ENCODE measurements around the gene PRCD.

PRCD gene

DNA sequence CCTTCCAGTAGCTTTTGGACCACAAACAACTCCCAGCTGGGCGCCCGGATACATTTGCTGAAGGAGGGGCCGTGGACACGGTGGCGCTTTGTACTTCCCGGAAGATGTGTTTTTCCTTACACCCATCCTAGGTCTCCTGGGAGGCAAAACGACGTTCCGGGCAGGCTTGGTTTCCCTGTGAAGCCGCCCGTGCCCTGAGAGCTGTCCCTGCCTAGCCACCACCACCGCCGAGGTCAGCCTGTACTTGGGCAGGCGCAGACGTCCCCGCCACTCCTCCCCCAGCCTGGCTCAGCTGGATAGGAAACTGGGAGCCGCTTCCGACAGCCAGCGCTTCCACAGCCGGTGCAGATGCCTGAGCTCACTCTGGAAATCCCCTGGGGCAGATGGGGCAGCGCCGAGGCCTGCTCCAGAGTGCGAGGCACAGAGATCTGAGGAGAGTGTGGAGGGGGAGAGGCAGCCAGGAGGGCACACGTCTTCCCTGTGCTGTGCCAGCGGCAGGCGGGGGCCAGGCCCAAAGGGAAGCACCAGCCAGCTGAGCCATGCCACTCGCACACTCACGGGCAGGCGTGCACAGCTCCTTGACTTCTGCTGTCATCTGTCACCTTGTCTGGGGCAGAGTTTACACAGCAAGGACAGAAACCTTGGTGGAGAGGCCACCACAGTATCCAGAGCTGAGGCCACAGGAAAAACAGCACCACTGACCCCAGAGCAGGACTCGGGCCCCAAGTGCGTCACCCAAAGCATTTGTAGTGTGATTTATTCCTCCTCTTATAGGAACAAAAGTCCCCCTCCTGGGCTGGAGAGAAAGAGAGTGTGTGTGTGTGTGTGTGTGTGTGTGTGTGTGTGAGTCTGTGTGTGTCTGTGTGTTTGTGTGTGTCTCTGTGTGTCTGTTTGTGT lies 41.6 kb upstream of the PRCD start:
- Histone ChIP-seq H3K27ac (ENCODE audit: low read depth, low read length) (peak overlapping the region; percentile 76), H3K9me3 (ENCODE audit: control insufficient read depth in 1 of 2, low read length in 2 of 2) (no peaks in the 10 kb centered on the region), H3K36me3 (ENCODE audit: control insufficient read depth in 1 of 2, insufficient read depth in 2 of 2, low read length in 2 of 2) (no peaks in the 10 kb centered on the region), H3K9ac (ENCODE audit: low read depth in 1 of 2, low read length in 2 of 2) (peak overlapping the region; percentile 48 to 50), H3K27me3 (ENCODE audit: control insufficient read depth in 1 of 2, insufficient read depth in 2 of 2, low read length in 2 of 2) (no peaks in the 10 kb centered on the region), H3K4me3 (ENCODE audit: low read depth in 1 of 2, low read length in 2 of 2) (peak overlapping the region; percentile 38 to 52), H3K4me1 (ENCODE audit: control insufficient read depth in 1 of 2, insufficient read depth in 2 of 2, low read length in 2 of 2) (peaks cover 64 to 71% of the 10 kb centered on the region in 2 donors)

GRCh38 chr17:76498876-76499251 lies 41.0 kb upstream of the PRCD start:
- Histone ChIP-seq H3K4me1 (ENCODE audit: control insufficient read depth in 1 of 2, insufficient read depth in 2 of 2, low read length in 2 of 2) (peaks cover 58 to 65% of the 10 kb centered on the region in 2 donors), H3K27ac (ENCODE audit: low read depth, low read length) (no peak overlapping the region), H3K27me3 (ENCODE audit: control insufficient read depth in 1 of 2, insufficient read depth in 2 of 2, low read length in 2 of 2) (no peaks in the 10 kb centered on the region), H3K9me3 (ENCODE audit: control insufficient read depth in 1 of 2, low read length in 2 of 2) (no peaks in the 10 kb centered on the region), H3K9ac (ENCODE audit: low read depth in 1 of 2, low read length in 2 of 2) (peak overlapping the region; percentile 48 to 50), H3K4me3 (ENCODE audit: low read depth in 1 of 2, low read length in 2 of 2) (peak overlapping the region; percentile 38 to 82), H3K36me3 (ENCODE audit: control insufficient read depth in 1 of 2, insufficient read depth in 2 of 2, low read length in 2 of 2) (no peaks in the 10 kb centered on the region)

- Histone ChIP-seq H3K4me1 (ENCODE audit: control insufficient read depth in 1 of 2, insufficient read depth in 2 of 2, low read length in 2 of 2) (peaks cover 54 to 61% of the 10 kb centered on the region in 2 donors), H3K9me3 (ENCODE audit: control insufficient read depth in 1 of 2, low read length in 2 of 2) (no peaks in the 10 kb centered on the region), H3K27ac (ENCODE audit: low read depth, low read length) (no peak overlapping the region), H3K9ac (ENCODE audit: low read depth in 1 of 2, low read length in 2 of 2) (peak overlapping the region in 1 of 2 donors; percentile 50), H3K27me3 (ENCODE audit: control insufficient read depth in 1 of 2, insufficient read depth in 2 of 2, low read length in 2 of 2) (no peaks in the 10 kb centered on the region), H3K4me3 (ENCODE audit: low read depth in 1 of 2, low read length in 2 of 2) (peak overlapping the region; percentile 38 to 82), H3K36me3 (ENCODE audit: control insufficient read depth in 1 of 2, insufficient read depth in 2 of 2, low read length in 2 of 2) (no peaks in the 10 kb centered on the region)
These were observed 40.6 kb upstream of the PRCD start for GRCh38 chr17:76499267-76499667.

DNA sequence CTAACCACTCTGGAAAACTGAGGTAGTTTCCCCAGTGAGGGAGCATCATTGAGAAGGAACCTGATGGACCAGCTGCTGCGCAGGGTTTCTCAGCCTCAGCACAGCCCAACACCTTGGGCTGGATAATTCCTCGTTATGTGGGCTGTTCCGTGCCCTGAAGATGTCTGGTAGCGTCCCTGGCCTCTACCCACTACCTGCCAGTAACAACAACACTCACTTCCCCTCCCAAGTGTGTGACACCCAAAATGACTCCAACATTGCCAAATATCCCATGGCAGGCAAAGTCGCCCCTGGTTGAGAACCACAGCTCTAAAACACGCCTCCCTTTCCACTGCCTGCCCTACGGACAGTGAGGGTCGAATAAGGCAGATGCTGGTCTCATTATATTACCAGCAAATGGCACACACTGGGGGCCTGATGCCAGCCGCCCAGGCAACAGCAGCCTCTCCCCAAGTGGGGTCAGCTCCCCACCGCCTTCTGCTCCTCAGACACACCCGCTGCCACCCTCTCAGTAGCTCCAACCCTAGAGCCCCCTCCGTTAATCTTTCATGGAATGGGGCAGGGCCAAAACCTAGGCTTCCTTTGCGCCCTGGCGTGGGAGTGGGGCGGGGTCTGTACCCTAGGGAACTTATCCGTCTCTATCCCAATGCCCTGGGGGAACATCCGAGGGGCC lies 39.6 kb upstream of the PRCD start:
- no peaks in the 10 kb centered on the region for H3K9me3 ChIP-seq (ENCODE audit: control insufficient read depth in 1 of 2, low read length in 2 of 2)
- H3K36me3 ChIP-seq (ENCODE audit: control insufficient read depth in 1 of 2, insufficient read depth in 2 of 2, low read length in 2 of 2), result no peaks in the 10 kb centered on the region
- H3K4me1 ChIP-seq (ENCODE audit: control insufficient read depth in 1 of 2, insufficient read depth in 2 of 2, low read length in 2 of 2), result peaks cover 48 to 55% of the 10 kb centered on the region in 2 donors
- peak overlapping the region; percentile 75 to 82 for H3K4me3 ChIP-seq (ENCODE audit: low read depth in 1 of 2, low read length in 2 of 2)
- no peaks in the 10 kb centered on the region for H3K27me3 ChIP-seq (ENCODE audit: control insufficient read depth in 1 of 2, insufficient read depth in 2 of 2, low read length in 2 of 2)
- peak overlapping the region; percentile 17 for H3K27ac ChIP-seq (ENCODE audit: low read depth, low read length)
- H3K9ac ChIP-seq (ENCODE audit: low read depth in 1 of 2, low read length in 2 of 2), result peak overlapping the region; percentile 68 to 86

DNA sequence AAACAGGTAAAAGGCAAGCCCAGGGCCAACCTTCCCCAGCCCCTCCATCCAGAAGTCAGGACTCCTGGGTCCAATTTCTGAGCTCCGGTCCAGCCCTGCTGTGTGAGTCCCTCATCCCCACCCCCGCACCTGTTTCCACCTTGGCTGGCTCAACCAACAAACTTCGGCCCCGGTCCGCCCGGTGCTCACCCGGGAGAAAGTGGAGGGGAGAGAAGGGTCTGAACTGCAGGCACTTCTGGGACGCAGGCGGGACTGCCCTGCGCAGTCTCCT lies 39.2 kb upstream of the PRCD start:
- peak overlapping the region; percentile 75 to 82 for H3K4me3 ChIP-seq (ENCODE audit: low read depth in 1 of 2, low read length in 2 of 2)
- H3K4me1 ChIP-seq (ENCODE audit: control insufficient read depth in 1 of 2, insufficient read depth in 2 of 2, low read length in 2 of 2), result peaks cover 48 to 52% of the 10 kb centered on the region in 2 donors
- peak overlapping the region; percentile 47 for H3K27ac ChIP-seq (ENCODE audit: low read depth, low read length)
- no peaks in the 10 kb centered on the region for H3K27me3 ChIP-seq (ENCODE audit: control insufficient read depth in 1 of 2, insufficient read depth in 2 of 2, low read length in 2 of 2)
- H3K9ac ChIP-seq (ENCODE audit: low read depth in 1 of 2, low read length in 2 of 2), result peak overlapping the region; percentile 68 to 86
- H3K36me3 ChIP-seq (ENCODE audit: control insufficient read depth in 1 of 2, insufficient read depth in 2 of 2, low read length in 2 of 2), result no peaks in the 10 kb centered on the region
- H3K9me3 ChIP-seq (ENCODE audit: control insufficient read depth in 1 of 2, low read length in 2 of 2), result no peaks in the 10 kb centered on the region

DNA sequence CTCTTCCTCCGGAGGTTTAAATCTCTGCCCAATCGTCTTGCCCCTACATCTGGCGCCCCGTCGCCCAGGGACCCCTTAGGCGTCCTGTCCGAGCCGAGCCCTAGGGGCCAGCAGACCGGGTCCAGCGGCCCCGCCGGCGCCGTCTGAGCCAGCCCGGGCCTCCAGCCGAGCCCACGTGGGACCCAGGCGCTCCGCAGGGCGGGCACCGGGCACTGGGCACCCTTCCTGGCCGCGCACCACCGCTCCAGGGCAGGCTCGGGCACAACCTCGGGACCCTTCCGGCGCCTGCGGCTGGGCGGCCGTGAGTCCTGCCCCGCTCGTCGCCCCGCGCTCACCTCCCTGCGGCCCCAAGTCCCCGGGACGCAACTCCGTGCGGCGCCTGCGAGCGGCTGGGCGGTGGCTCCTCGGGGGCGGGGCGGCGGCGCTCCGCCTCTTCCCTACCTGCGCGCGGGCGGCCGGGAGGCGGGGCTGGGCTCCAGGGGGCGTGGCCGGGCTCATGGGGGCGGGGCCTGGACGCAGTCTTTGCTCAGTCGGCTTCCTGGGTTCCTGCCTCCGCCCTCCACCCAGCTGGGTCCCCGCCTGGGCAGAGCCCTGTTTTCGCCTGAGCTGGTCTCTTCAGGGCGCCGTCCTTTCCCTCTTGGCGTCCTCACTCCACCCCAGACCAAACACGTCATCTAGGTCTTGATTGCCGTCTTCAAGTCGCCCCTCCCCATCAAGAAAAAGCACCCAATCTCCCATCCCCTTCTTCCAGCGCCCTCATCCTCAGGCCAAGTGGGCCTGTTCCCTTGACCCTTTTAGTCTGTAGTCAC lies 38.6 kb upstream of the PRCD start, which contains the start of gene RHBDF2:
Gene RHBDF2 (minus strand): TSS at position 406 of the 809 bp plus-strand sequence. CDS start 19,899 bp downstream, outside the sequence.
- H3K27me3 ChIP-seq (ENCODE audit: control insufficient read depth in 1 of 2, insufficient read depth in 2 of 2, low read length in 2 of 2), result no peaks in the 10 kb centered on the region
- H3K9me3 ChIP-seq (ENCODE audit: control insufficient read depth in 1 of 2, low read length in 2 of 2), result no peaks in the 10 kb centered on the region
- peak within 1 kb of the TSS; percentile 47 for H3K27ac ChIP-seq (ENCODE audit: low read depth, low read length)
- peak within 1 kb of the TSS; percentile 75 to 82 for H3K4me3 ChIP-seq (ENCODE audit: low read depth in 1 of 2, low read length in 2 of 2)
- H3K36me3 ChIP-seq (ENCODE audit: control insufficient read depth in 1 of 2, insufficient read depth in 2 of 2, low read length in 2 of 2), result no peaks in the 10 kb centered on the region
- peak within 1 kb of the TSS; percentile 68 to 86 for H3K9ac ChIP-seq (ENCODE audit: low read depth in 1 of 2, low read length in 2 of 2)
- peaks cover 48% of the 10 kb centered on the region in 2 donors for H3K4me1 ChIP-seq (ENCODE audit: control insufficient read depth in 1 of 2, insufficient read depth in 2 of 2, low read length in 2 of 2)

GRCh38 chr17:76501827-76502307 lies 38.0 kb upstream of the PRCD start:
- H3K9ac ChIP-seq (ENCODE audit: low read depth in 1 of 2, low read length in 2 of 2), result peak overlapping the region; percentile 59 to 68
- H3K4me3 ChIP-seq (ENCODE audit: low read depth in 1 of 2, low read length in 2 of 2), result peak overlapping the region; percentile 60 to 75
- H3K27ac ChIP-seq (ENCODE audit: low read depth, low read length), result peak overlapping the region; percentile 47
- H3K36me3 ChIP-seq (ENCODE audit: control insufficient read depth in 1 of 2, insufficient read depth in 2 of 2, low read length in 2 of 2), result no peaks in the 10 kb centered on the region
- H3K9me3 ChIP-seq (ENCODE audit: control insufficient read depth in 1 of 2, low read length in 2 of 2), result no peaks in the 10 kb centered on the region
- H3K4me1 ChIP-seq (ENCODE audit: control insufficient read depth in 1 of 2, insufficient read depth in 2 of 2, low read length in 2 of 2), result peaks cover 51 to 52% of the 10 kb centered on the region in 2 donors
- peaks cover 0 to 3% of the 10 kb centered on the region in 2 donors for H3K27me3 ChIP-seq (ENCODE audit: control insufficient read depth in 1 of 2, insufficient read depth in 2 of 2, low read length in 2 of 2)

- H3K4me3 ChIP-seq (ENCODE audit: low read depth in 1 of 2, low read length in 2 of 2), result no peak overlapping the region
- no peak overlapping the region for H3K9ac ChIP-seq (ENCODE audit: low read depth in 1 of 2, low read length in 2 of 2)
- H3K4me1 ChIP-seq (ENCODE audit: control insufficient read depth in 1 of 2, insufficient read depth in 2 of 2, low read length in 2 of 2), result peaks cover 44 to 46% of the 10 kb centered on the region in 2 donors
These were observed 37.3 kb upstream of the PRCD start for GRCh38 chr17:76502341-76503211.

DNA sequence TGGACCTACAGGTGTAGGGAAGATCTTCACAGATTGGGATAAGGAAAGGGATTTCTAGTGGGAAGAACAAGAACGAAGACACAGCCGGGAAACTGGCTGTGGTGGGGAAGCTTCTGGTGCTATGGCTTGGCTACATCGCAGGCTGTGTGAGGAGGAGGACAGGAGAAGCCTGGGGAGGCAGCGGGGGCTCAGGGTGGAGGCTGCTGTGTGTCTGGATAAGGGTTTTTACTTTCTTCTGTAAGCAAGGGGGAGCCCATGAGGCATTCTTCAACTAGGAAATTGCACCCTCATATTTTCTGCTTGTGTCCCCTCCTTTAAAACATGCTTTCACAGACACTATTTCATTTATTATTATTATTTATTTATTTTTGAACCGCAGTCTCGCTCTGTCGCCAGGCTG lies 35.7 kb upstream of the PRCD start:
- Histone ChIP-seq H3K9me3 (ENCODE audit: control insufficient read depth in 1 of 2, low read length in 2 of 2) (no peaks in the 10 kb centered on the region), H3K4me1 (ENCODE audit: control insufficient read depth in 1 of 2, insufficient read depth in 2 of 2, low read length in 2 of 2) (peaks cover 28 to 32% of the 10 kb centered on the region in 2 donors), H3K4me3 (ENCODE audit: low read depth in 1 of 2, low read length in 2 of 2) (no peak overlapping the region), H3K36me3 (ENCODE audit: control insufficient read depth in 1 of 2, insufficient read depth in 2 of 2, low read length in 2 of 2) (no peaks in the 10 kb centered on the region), H3K9ac (ENCODE audit: low read depth in 1 of 2, low read length in 2 of 2) (no peak overlapping the region), H3K27me3 (ENCODE audit: control insufficient read depth in 1 of 2, insufficient read depth in 2 of 2, low read length in 2 of 2) (peaks cover 0 to 7% of the 10 kb centered on the region in 2 donors), H3K27ac (ENCODE audit: low read depth, low read length) (no peak overlapping the region)

More at GRCh38 chr17:76502341-76503211, 37.3 kb upstream of the PRCD start:
- H3K27me3 ChIP-seq (ENCODE audit: control insufficient read depth in 1 of 2, insufficient read depth in 2 of 2, low read length in 2 of 2), result peaks cover 0 to 3% of the 10 kb centered on the region in 2 donors
- no peaks in the 10 kb centered on the region for H3K36me3 ChIP-seq (ENCODE audit: control insufficient read depth in 1 of 2, insufficient read depth in 2 of 2, low read length in 2 of 2)
- no peak overlapping the region for H3K27ac ChIP-seq (ENCODE audit: low read depth, low read length)
- H3K9me3 ChIP-seq (ENCODE audit: control insufficient read depth in 1 of 2, low read length in 2 of 2), result no peaks in the 10 kb centered on the region

All from duodenal mucosa (tissue), 2 donors.